Neutrophil (primary cell): ENCODE results near the gene ANKRD6.

Experiments
- H3K27ac ChIP-seq: fragments of 200-600 bp; sonication (generic); 2 replicates; pipeline ENCODE4 v1.5.1; 2016; ENCODE audit warnings: mild to moderate bottlenecking, moderate library complexity
- H3K27me3 ChIP-seq: fragments of 200-600 bp; sonication (generic); 2 replicates; pipeline ENCODE4 v1.6.0; 2016; ENCODE audit warnings: mild to moderate bottlenecking
- H3K36me3 ChIP-seq: fragments of 200-600 bp; sonication (generic); 2 replicates; pipeline ENCODE4 v1.5.1; 2017
- H3K4me1 ChIP-seq, 2 experiments: fragments of 200-600 bp in 1 of 2; sonication (generic) in 1 of 2; 1 replicate in 1 of 2; 2 replicates in 1 of 2; pipeline versions ENCODE4 v1.5.1 to v1.6.1; 2013 to 2016; ENCODE audit warnings: low read depth in 1 of 2, low read length in 1 of 2, mild to moderate bottlenecking in 1 of 2, moderate library complexity in 1 of 2; ENCODE audit not compliant: control insufficient read depth in 1 of 2, insufficient read depth in 1 of 2
- H3K4me3 ChIP-seq, 2 experiments: fragments of 200-600 bp in 1 of 2; sonication (generic) in 1 of 2; 1 replicate in 1 of 2; 2 replicates in 1 of 2; pipeline ENCODE4 v1.5.1; 2013 to 2016; ENCODE audit warnings: low read depth in 1 of 2, low read length in 1 of 2, mild to moderate bottlenecking in 1 of 2, moderate library complexity in 1 of 2
- H3K9me3 ChIP-seq: fragments of 200-600 bp; sonication (generic); 2 replicates; pipeline ENCODE4 v1.5.1; 2016
- CTCF ChIP-seq: fragments of 200-600 bp; sonication (generic); IDR thresholded peaks from 2 replicates; pipeline ENCODE4 v1.5.1; 2016; ENCODE audit warnings: antibody characterized with exemption

ANKRD6 gene

GRCh38 chr6:89526563-89526869, 93.6 kb downstream of the ANKRD6 start:
- H3K36me3 ChIP-seq, result no peaks in the 10 kb centered on the region
- no peak for TF ChIP-seq CTCF

GRCh38 chr6:89527634-89528033, 94.7 kb downstream of the ANKRD6 start:
- H3K27me3 ChIP-seq, result no peaks in the 10 kb centered on the region
- TF ChIP-seq CTCF, result no peak
- H3K9me3 ChIP-seq, result no peaks in the 10 kb centered on the region
- H3K4me1 ChIP-seq, result no peaks in the 10 kb centered on the region
- H3K27ac ChIP-seq, result no peak overlapping the region
- H3K4me3 ChIP-seq, result no peak overlapping the region
- no peaks in the 10 kb centered on the region for H3K36me3 ChIP-seq

More at GRCh38 chr6:89526563-89526869, 93.6 kb downstream of the ANKRD6 start:
- no peaks in the 10 kb centered on the region for H3K4me1 ChIP-seq
- H3K27ac ChIP-seq, result no peak overlapping the region
- H3K4me3 ChIP-seq, result no peak overlapping the region
- no peaks in the 10 kb centered on the region for H3K27me3 ChIP-seq
- H3K9me3 ChIP-seq, result no peaks in the 10 kb centered on the region

- H3K4me1 ChIP-seq, result no peaks in the 10 kb centered on the region
- H3K27ac ChIP-seq, result no peak overlapping the region
- H3K27me3 ChIP-seq, result no peaks in the 10 kb centered on the region
- no peaks in the 10 kb centered on the region for H3K9me3 ChIP-seq
- no peak overlapping the region for H3K4me3 ChIP-seq
- no peak for TF ChIP-seq CTCF
- no peaks in the 10 kb centered on the region for H3K36me3 ChIP-seq
Observed at GRCh38 chr6:89528866-89529265, 95.9 kb downstream of the ANKRD6 start.

GRCh38 chr6:89530982-89531381, 98.0 kb downstream of the ANKRD6 start:
- H3K36me3 ChIP-seq, result no peaks in the 10 kb centered on the region
- no peak for TF ChIP-seq CTCF
- H3K4me3 ChIP-seq, result no peak overlapping the region
- no peaks in the 10 kb centered on the region for H3K27me3 ChIP-seq
- no peaks in the 10 kb centered on the region for H3K4me1 ChIP-seq
- no peak overlapping the region for H3K27ac ChIP-seq
- no peaks in the 10 kb centered on the region for H3K9me3 ChIP-seq

- no peak overlapping the region for H3K4me3 ChIP-seq
- no peaks in the 10 kb centered on the region for H3K36me3 ChIP-seq
- H3K9me3 ChIP-seq, result no peaks in the 10 kb centered on the region
- H3K27me3 ChIP-seq, result no peaks in the 10 kb centered on the region
- H3K4me1 ChIP-seq, result no peaks in the 10 kb centered on the region
- H3K27ac ChIP-seq, result no peak overlapping the region
- TF ChIP-seq CTCF, result no peak
Observed at GRCh38 chr6:89536231-89536630, 103.3 kb downstream of the ANKRD6 start.

GRCh38 chr6:89539779-89540178, 106.8 kb downstream of the ANKRD6 start:
- no peaks in the 10 kb centered on the region for H3K4me1 ChIP-seq
- TF ChIP-seq CTCF, result no peak
- no peaks in the 10 kb centered on the region for H3K36me3 ChIP-seq
- no peaks in the 10 kb centered on the region for H3K9me3 ChIP-seq
- no peak overlapping the region for H3K27ac ChIP-seq
- no peaks in the 10 kb centered on the region for H3K27me3 ChIP-seq
- H3K4me3 ChIP-seq, result no peak overlapping the region
